GM12878 (cell line): ENCODE measurements around the gene FAM216A. TPM values are rescaled to one million over a fixed set of nuclear protein-coding genes. Genes with fewer than 3 reads are reported as not detected.
"Not testable (repeated sequence)": the region's sequence is repeated elsewhere in the genome, so short reads cannot be mapped to it uniquely, and the experiment has no call there.

Experiments
- ATAC-seq: fragments of 200-7000 bp; cut with Tn5 transposase; 3 replicates; pipeline ENCODE4 v1.9.1; 2020; ENCODE audit warnings: mild to moderate bottlenecking, moderate library complexity
- BruUV-seq: library from RNA; stranded (reverse); fragments of 400-500 nt; replicated peaks from 2 replicates; lab custom pipeline; 2021; lab: Mats Ljungman, UMichigan
- CTCF ChIA-PET: fragments of 300-600 bp; sonication (Branson Sonifier 250); formaldehyde crosslinking; extraction: SDS; loops from one replicate; lab custom pipeline; 2021; ENCODE audit warnings: inconsistent platforms; lab: Yijun Ruan, JAX
- POLR2A ChIA-PET: fragments of 350-600 bp; formaldehyde crosslinking; extraction: SDS; loops from one replicate; lab custom pipeline; 2021; ENCODE audit warnings: inconsistent platforms; lab: Charles Lee
- RAD21 ChIA-PET: fragments of 300-600 bp; sonication (Branson Sonifier 250); formaldehyde crosslinking; loops from one replicate; lab custom pipeline; 2023; ENCODE audit warnings: antibody characterized with exemption; ENCODE audit not compliant: unreplicated experiment; lab: Charles Lee
- SMC1A ChIA-PET: fragments of 300-600 bp; sonication (Branson Sonifier 250); formaldehyde crosslinking; loops from one replicate; lab custom pipeline; 2023; ENCODE audit not compliant: unreplicated experiment, uncharacterized antibody; lab: Charles Lee
- DNase-seq: peaks from one replicate; pipeline ENCODE4 v3.0.0-alpha.2; 2011; ENCODE audit warnings: low read depth, low spot score
- FAIRE-seq: peaks from 3 replicates; lab custom pipeline; 2011; peaks lifted over from hg19 to GRCh38; lab: Jason Lieb, UNC
- H2AFZ ChIP-seq: 2 replicates; pipeline ENCODE4 v1.6.0; 2011; ENCODE audit warnings: low read depth, low read length, control low read depth; ENCODE audit not compliant: control insufficient read depth
- H3K27ac ChIP-seq: 2 replicates; pipeline ENCODE4 v1.5.1; 2011; ENCODE audit warnings: control low read depth; ENCODE audit not compliant: control insufficient read depth, insufficient read depth
- H3K27me3 ChIP-seq, 2 experiments: replicated peaks in 1 of 2; 2 replicates each; pipeline versions ENCODE4 v1.6.0 to v1.6.1; 2011; ENCODE audit warnings: low read length in 1 of 2; ENCODE audit not compliant: control insufficient read depth in 2 of 2, insufficient read depth in 2 of 2
- H3K36me3 ChIP-seq, 2 experiments: 2 replicates each; pipeline ENCODE4 v1.5.1; 2011; ENCODE audit warnings: low read length in 1 of 2; ENCODE audit not compliant: control insufficient read depth in 2 of 2, insufficient read depth in 2 of 2
- H3K4me1 ChIP-seq: 2 replicates; pipeline ENCODE4 v1.6.1; 2011; ENCODE audit warnings: mild to moderate bottlenecking, low read length, moderate library complexity, mixed read lengths; ENCODE audit not compliant: control insufficient read depth, insufficient read depth
- H3K4me2 ChIP-seq: 2 replicates; pipeline ENCODE4 v1.6.0; 2011; ENCODE audit warnings: control low read depth; ENCODE audit not compliant: control insufficient read depth, insufficient read depth
- H3K4me3 ChIP-seq: fragments of 200-600 bp; sonication (generic); 2 replicates; pipeline ENCODE4 v1.5.1; 2016
- H3K79me2 ChIP-seq: 2 replicates; pipeline ENCODE4 v1.6.0; 2011; ENCODE audit warnings: low read length; ENCODE audit not compliant: control insufficient read depth, insufficient read depth
- H3K9ac ChIP-seq: 2 replicates; pipeline ENCODE4 v1.8.0; 2011; ENCODE audit warnings: low read length, control low read depth, mixed read lengths; ENCODE audit not compliant: control insufficient read depth, insufficient read depth
- H3K9me3 ChIP-seq: replicated peaks from 3 replicates; pipeline ENCODE4 v1.5.1; 2011; ENCODE audit warnings: mild to moderate bottlenecking, low read length; ENCODE audit not compliant: control insufficient read depth, insufficient read depth
- H4K20me1 ChIP-seq: 2 replicates; pipeline ENCODE4 v1.6.0; 2011; ENCODE audit not compliant: control insufficient read depth, insufficient read depth
- CBX3 ChIP-seq: fragments of 200-600 bp; sonication (generic); IDR thresholded peaks from 2 replicates; pipeline ENCODE4 v1.6.1; 2016; ENCODE audit warnings: low read depth, borderline replicate concordance
- CHD2 ChIP-seq: IDR thresholded peaks from 2 replicates; pipeline ENCODE4 v1.6.1; 2011; ENCODE audit warnings: low read depth, low read length, improper control_type of control experiment, borderline replicate concordance
- DPF2 ChIP-seq: fragments of 450-650 bp; IDR thresholded peaks from 2 replicates; pipeline ENCODE4 v1.6.1; 2017; ENCODE audit warnings: mild to moderate bottlenecking
- EGR1 ChIP-seq, 2 experiments: IDR thresholded peaks; 1 replicate in 1 of 2; 2 replicates in 1 of 2; pipeline ENCODE4 v1.6.1; 2011 to 2012; ENCODE audit warnings: low read depth in 2 of 2, low read length in 2 of 2, borderline replicate concordance in 1 of 2, mild to moderate bottlenecking in 1 of 2, moderate library complexity in 1 of 2
- ETV6 ChIP-seq, 2 experiments: fragments of 450-650 bp in 1 of 2; IDR thresholded peaks in 1 of 2; conservative IDR thresholded peaks in 1 of 2; 2 replicates each; pipeline ENCODE4 v1.6.1; 2014; ENCODE audit warnings: antibody characterized with exemption in 1 of 2, borderline replicate concordance in 1 of 2, low read depth in 1 of 2, mild to moderate bottlenecking in 1 of 2, moderate library complexity in 1 of 2
- FOS ChIP-seq: IDR thresholded peaks from 3 replicates; pipeline ENCODE4 v1.6.1; 2011; ENCODE audit warnings: borderline replicate concordance; ENCODE audit not compliant: insufficient read length; ENCODE audit errors: extremely low read depth
- FOXK2 ChIP-seq: fragments of 450-650 bp; IDR thresholded peaks from 2 replicates; pipeline ENCODE4 v1.6.1; 2017; ENCODE audit warnings: mild to moderate bottlenecking, moderate library complexity
- IKZF2 ChIP-seq, 2 experiments: fragments of 450-650 bp; IDR thresholded peaks; 2 replicates each; pipeline ENCODE4 v1.6.1; 2017; ENCODE audit warnings: mild to moderate bottlenecking in 2 of 2, moderate library complexity in 2 of 2
- NBN ChIP-seq: fragments of 450-650 bp; IDR thresholded peaks from 2 replicates; pipeline ENCODE4 v1.6.1; 2016
- NR2C1 ChIP-seq: fragments of 450-650 bp; IDR thresholded peaks from 2 replicates; pipeline ENCODE4 v1.6.1; 2017; ENCODE audit warnings: antibody characterized with exemption, mild to moderate bottlenecking, moderate library complexity
- SREBF2 ChIP-seq: IDR thresholded peaks from 2 replicates; pipeline ENCODE4 v1.6.1; 2012; ENCODE audit warnings: mild to moderate bottlenecking, low read length
- SUZ12 ChIP-seq: fragments of 200-600 bp; sonication (generic); IDR thresholded peaks from one replicate; pipeline ENCODE4 v1.6.1; 2018; ENCODE audit warnings: antibody characterized with exemption, mild to moderate bottlenecking; ENCODE audit not compliant: unreplicated experiment
- TAF1 ChIP-seq: IDR thresholded peaks from 2 replicates; pipeline ENCODE4 v1.6.1; 2011; ENCODE audit warnings: mild to moderate bottlenecking, low read depth, low read length, borderline replicate concordance
- WRNIP1 ChIP-seq: IDR thresholded peaks from 2 replicates; pipeline ENCODE4 v1.6.1; 2011; ENCODE audit warnings: low read depth, low read length, improper control_type of control experiment, borderline replicate concordance
- ZNF217 ChIP-seq: fragments of 450-650 bp; IDR thresholded peaks from 2 replicates; pipeline ENCODE4 v1.6.1; 2017; ENCODE audit warnings: antibody characterized with exemption, mild to moderate bottlenecking
- ZNF384 ChIP-seq: IDR thresholded peaks from 2 replicates; pipeline ENCODE4 v1.6.1; 2012; ENCODE audit warnings: low read depth, mild to moderate bottlenecking, low read length, improper control_type of control experiment, borderline replicate concordance
- WGBS: methylation state at CpG from one replicate; pipeline ENCODE4 v1.1.6; 2016; ENCODE audit warnings: low lambda C conversion rate; ENCODE audit not compliant: insufficient replicate concordance, insufficient coverage; ENCODE audit errors: missing lambda C conversion rate; 5-methylcytosine and 5-hydroxymethylcytosine counted together
- in situ Hi-C: fragments of 300-500 bp; cut with MboI; formaldehyde crosslinking; loops from 9 replicates; pipeline ENCODE4 v1.14.3; 2018; ENCODE audit warnings: mixed read lengths
- intact Hi-C: fragments of 100-400 bp; cut with micrococcal nuclease; formaldehyde crosslinking; loops from one replicate; pipeline ENCODE4 v1.14.2; 2022; ENCODE audit not compliant: unreplicated experiment
- polyA plus RNA-seq, 11 experiments: library from polyadenylated mRNA; depleted of rRNA in 4 of 11; unstranded in 6 of 11; stranded (reverse) in 5 of 11; fragments of >200 nt; fragmentation: Nextera tagmentation in 4 of 11; fragmentation: Illumina TruSeq in 1 of 11; extraction: Ambion mirVana in 4 of 11; extraction: Trizol in 1 of 11; gene quantifications; 1 replicate in 1 of 11; 2 replicates in 10 of 11; pipeline versions ENCODE4 v1.2.1 to v1.2.3, GENCODE V29; 2011 to 2016; ENCODE audit warnings: inconsistent platforms in 2 of 11, missing spikeins in 2 of 11, low read depth in 1 of 11
- total RNA-seq, 4 experiments: library from RNA; depleted of rRNA in 3 of 4; stranded (reverse); fragments of >200 nt in 3 of 4; fragmentation: Illumina TruSeq in 1 of 4; extraction: Trizol in 1 of 4; gene quantifications; 2 replicates each; pipeline versions ENCODE4 v1.2.1 to v1.2.3, GENCODE V29; 2013 to 2021
- TF ChIP-seq, protein P1 (sequence below): IDR thresholded peaks from 2 replicates; pipeline ENCODE4 v1.6.1; 2011; ENCODE audit warnings: borderline replicate concordance, low read depth, mild to moderate bottlenecking, moderate library complexity, low read length; ENCODE audit not compliant: insufficient read depth, poor library complexity, severe bottlenecking
- TF ChIP-seq, protein P2 (sequence below): fragments of 150-350 bp; IDR thresholded peaks from 2 replicates; pipeline ENCODE4 v1.6.1; 2014; ENCODE audit warnings: mild to moderate bottlenecking, low read depth, low read length

The FAM216A gene
- total and polyA plus RNA-seq, 10 of the 15 experiments (the other 5 are each of a cell fraction or from before 2014, with no cell fraction given), result 15.0 to 48.3 (median 35.0) TPM

DNA sequence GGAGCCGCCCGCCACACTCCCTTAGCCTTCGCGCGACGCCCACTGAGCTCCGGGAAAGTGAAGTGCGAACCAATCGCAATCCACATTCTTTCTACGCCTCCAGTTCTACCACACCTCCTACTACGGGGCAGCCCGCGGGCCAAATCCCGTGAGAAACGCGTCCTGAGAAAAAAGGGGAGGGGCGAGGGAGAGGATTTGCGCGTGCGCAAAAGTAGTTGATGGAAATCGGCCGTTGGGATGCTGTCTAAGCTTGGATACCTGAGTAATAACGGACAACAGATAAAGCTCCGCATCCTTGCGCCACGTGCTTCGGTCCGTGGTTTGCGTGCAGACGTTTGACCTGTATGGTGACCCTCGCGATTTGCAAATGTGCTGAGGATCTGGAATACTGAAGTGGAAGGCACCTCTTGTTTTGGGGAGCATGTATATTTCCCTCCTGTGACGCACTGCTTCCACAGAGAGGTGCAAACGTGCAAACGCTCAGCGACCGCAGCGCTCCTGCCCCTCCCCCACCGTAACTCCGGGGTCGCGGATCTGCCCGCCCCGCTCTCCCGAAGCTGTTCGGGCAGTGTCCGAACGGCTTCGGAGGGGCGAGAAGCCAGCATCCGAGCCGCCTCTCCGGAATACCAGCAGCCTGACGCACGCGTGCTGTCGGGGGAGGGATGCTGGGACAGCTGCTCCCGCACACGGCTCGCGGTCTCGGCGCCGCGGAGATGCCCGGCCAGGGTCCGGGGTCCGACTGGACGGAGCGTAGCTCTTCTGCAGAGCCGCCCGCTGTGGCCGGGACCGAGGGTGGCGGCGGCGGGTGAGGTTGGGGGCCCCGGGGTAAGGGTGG is at the start of gene FAM216A, which contains the start of gene GPN3 (continued):
- TF ChIP-seq ZNF217, result no peak
- TF ChIP-seq TAF1, result peak; percentile 77; the same call in 1 of the 2 replicates
- TF ChIP-seq SREBF2, result no peak
- peak in 1 of 2 experiments; percentile 59; a peak in 1 of 3 replicates for TF ChIP-seq EGR1 (IDR thresholded peaks at IDR 0.05; ENCODE audit: borderline replicate concordance in 1 of 2, low read depth in 2 of 2, low read length in 2 of 2)
- no peak for TF ChIP-seq SUZ12
- TF ChIP-seq ZNF384, result no peak
- no peak for TF ChIP-seq FOXK2
- no peak for TF ChIP-seq ETV6 (conservative IDR thresholded peaks at IDR 0.05 in 1 of 2, IDR thresholded peaks at IDR 0.05 in 1 of 2; ENCODE audit: borderline replicate concordance in 1 of 2, low read depth in 1 of 2)
- peak; percentile 91 for TF ChIP-seq NBN
- TF ChIP-seq, protein P1, sequence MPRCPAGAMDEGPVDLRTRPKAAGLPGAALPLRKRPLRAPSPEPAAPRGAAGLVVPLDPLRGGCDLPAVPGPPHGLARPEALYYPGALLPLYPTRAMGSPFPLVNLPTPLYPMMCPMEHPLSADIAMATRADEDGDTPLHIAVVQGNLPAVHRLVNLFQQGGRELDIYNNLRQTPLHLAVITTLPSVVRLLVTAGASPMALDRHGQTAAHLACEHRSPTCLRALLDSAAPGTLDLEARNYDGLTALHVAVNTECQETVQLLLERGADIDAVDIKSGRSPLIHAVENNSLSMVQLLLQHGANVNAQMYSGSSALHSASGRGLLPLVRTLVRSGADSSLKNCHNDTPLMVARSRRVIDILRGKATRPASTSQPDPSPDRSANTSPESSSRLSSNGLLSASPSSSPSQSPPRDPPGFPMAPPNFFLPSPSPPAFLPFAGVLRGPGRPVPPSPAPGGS, result peak; percentile 24
- no peak for TF ChIP-seq FOS
- TF ChIP-seq NR2C1, result no peak
- peak; percentile 80 to 83; a peak in 3 of 4 replicates for TF ChIP-seq IKZF2 (IDR thresholded peaks at IDR 0.05)
- TF ChIP-seq, protein P2, sequence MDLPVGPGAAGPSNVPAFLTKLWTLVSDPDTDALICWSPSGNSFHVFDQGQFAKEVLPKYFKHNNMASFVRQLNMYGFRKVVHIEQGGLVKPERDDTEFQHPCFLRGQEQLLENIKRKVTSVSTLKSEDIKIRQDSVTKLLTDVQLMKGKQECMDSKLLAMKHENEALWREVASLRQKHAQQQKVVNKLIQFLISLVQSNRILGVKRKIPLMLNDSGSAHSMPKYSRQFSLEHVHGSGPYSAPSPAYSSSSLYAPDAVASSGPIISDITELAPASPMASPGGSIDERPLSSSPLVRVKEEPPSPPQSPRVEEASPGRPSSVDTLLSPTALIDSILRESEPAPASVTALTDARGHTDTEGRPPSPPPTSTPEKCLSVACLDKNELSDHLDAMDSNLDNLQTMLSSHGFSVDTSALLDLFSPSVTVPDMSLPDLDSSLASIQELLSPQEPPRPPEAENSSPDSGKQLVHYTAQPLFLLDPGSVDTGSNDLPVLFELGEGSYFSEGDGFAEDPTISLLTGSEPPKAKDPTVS, result no peak
- TF ChIP-seq CHD2, result peak; percentile 62
- no peak for TF ChIP-seq CBX3
- no peak for TF ChIP-seq WRNIP1
- TF ChIP-seq DPF2, result peak; percentile 84; the same call in 1 of the 2 replicates

DNA sequence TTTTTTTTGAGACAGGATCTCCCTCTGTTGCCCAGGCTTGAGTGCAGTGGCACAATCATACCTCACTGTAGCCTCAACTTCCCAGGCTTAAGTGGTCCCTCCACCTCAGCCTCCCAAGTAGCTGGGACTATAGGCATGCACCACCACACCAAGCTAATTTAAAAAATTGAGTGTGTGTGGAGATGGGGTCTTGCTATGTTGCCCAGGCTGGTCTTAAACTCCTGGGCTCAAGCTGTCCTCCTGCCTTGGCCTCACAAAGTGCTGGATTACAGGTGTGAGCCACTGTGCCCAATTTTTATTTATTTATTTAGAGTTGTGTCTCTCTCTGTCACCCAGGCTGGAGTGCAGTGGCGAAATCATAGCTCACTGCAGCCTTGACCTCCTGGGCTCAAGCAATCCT is 48.0 kb upstream of the FAM216A start:
- WGBS, result 43% methylated on average over 1 of the region's 1 CpG
- H4K20me1 ChIP-seq, FAIRE-seq, in situ Hi-C loops, H3K27me3 ChIP-seq, DNase-seq, H3K9ac ChIP-seq, H3K4me1 ChIP-seq, H3K27ac ChIP-seq, H3K4me2 ChIP-seq, H3K36me3 ChIP-seq, ATAC-seq, H2AFZ ChIP-seq, H3K4me3 ChIP-seq, H3K79me2 ChIP-seq, H3K9me3 ChIP-seq, BruUV-seq, intact Hi-C loops: not testable (repeated sequence)
- ChIA-PET CTCF (interaction anchor here (1.0 to 3.4 kb wide), 4 partner anchors 11 to 323 kb away, joined by 3 to 21 read pairs (median 4); no protein-coding TSS in a partner anchor), RAD21 (interaction anchor here (0.6 kb wide), 1 partner anchor 11 kb away, joined by 3 read pairs; no protein-coding TSS in a partner anchor), POLR2A (interaction anchor here (0.6 kb wide), 1 partner anchor 52 kb away, joined by 3 read pairs; no protein-coding TSS in a partner anchor), SMC1A (interaction anchor here (1.2 to 1.5 kb wide), 2 partner anchors 11 to 316 kb away, joined by 4 to 5 read pairs; no protein-coding TSS in a partner anchor)
